ENCODE measurements around the gene NHEJ1. TPM values are rescaled to one million over a fixed set of nuclear protein-coding genes. Genes with fewer than 3 reads are reported as not detected.

Gene NHEJ1
- polyA plus RNA-seq, 3 donors, result 17.6 to 21.4 (median 19.6) TPM

GRCh38 chr2:219059725-219060682 lies 100.6 kb downstream of the NHEJ1 start:
- DNase-seq, result no peak

GRCh38 chr2:219059375-219059724 lies 101.3 kb downstream of the NHEJ1 start:
- no peak for DNase-seq

- DNase-seq, result no peak
Measured at GRCh38 chr2:219058541-219059374, 101.9 kb downstream of the NHEJ1 start.

- peak; percentile 42 for DNase-seq
Measured at GRCh38 chr2:219057709-219058540, 102.7 kb downstream of the NHEJ1 start.

GRCh38 chr2:219056896-219057708 lies 103.5 kb downstream of the NHEJ1 start:
- DNase-seq, result no peak

GRCh38 chr2:219056176-219056895 lies 104.3 kb downstream of the NHEJ1 start:
- DNase-seq, result no peak

- no peak for DNase-seq
Measured at GRCh38 chr2:219054956-219055903, 105.4 kb downstream of the NHEJ1 start.

GRCh38 chr2:219049282-219049681 lies 111.3 kb downstream of the NHEJ1 start:
- no peak for DNase-seq

- peak; percentile 67 for DNase-seq
Measured at GRCh38 chr2:219045937-219046550, 114.6 kb downstream of the NHEJ1 start.

GRCh38 chr2:219042750-219043149 lies 117.9 kb downstream of the NHEJ1 start:
- DNase-seq, result no peak

- no peak for DNase-seq
Measured at GRCh38 chr2:219042157-219042556, 118.5 kb downstream of the NHEJ1 start.

- no peak for DNase-seq
Measured at GRCh38 chr2:219041252-219041651, 119.4 kb downstream of the NHEJ1 start, which contains the start of gene CFAP65. Gene CFAP65 (minus strand): TSS chr2:219041516. CDS start chr2:219039048, 2,468 bp downstream.

- DNase-seq, result no peak
Measured at GRCh38 chr2:219038600-219038999, 122.0 kb downstream of the NHEJ1 start.

GRCh38 chr2:219037783-219038499 lies 122.7 kb downstream of the NHEJ1 start:
- DNase-seq, result no peak

- DNase-seq, result no peak
Measured at GRCh38 chr2:219035942-219036341, 124.7 kb downstream of the NHEJ1 start.

GRCh38 chr2:219034823-219035222 lies 125.8 kb downstream of the NHEJ1 start:
- DNase-seq, result no peak

- no peak for DNase-seq
Measured at GRCh38 chr2:219032051-219032745, 128.4 kb downstream of the NHEJ1 start.
